ENCODE results near the gene RNF169.
"Not testable (repeated sequence)": the region's sequence is repeated elsewhere in the genome, so short reads cannot be mapped to it uniquely, and the experiment has no call there.

Gene RNF169

GRCh38 chr11:74729397-74729796 lies 19.3 kb upstream of the RNF169 start:
- no peak for DNase-seq

- DNase-seq: no peak
Observed at GRCh38 chr11:74730571-74731260, 17.9 kb upstream of the RNF169 start.

- no peak for DNase-seq
Observed at GRCh38 chr11:74731301-74732094, 17.2 kb upstream of the RNF169 start, which contains the start of gene CHRDL2. TSS of gene CHRDL2 (minus strand) at chr11:74731426. CDS start at chr11:74730888, 538 bp downstream.

GRCh38 chr11:74734559-74734925 lies 14.1 kb upstream of the RNF169 start:
- no peak for DNase-seq

- DNase-seq: no peak
Observed at GRCh38 chr11:74735365-74735928, 13.2 kb upstream of the RNF169 start.

- DNase-seq: no peak
Observed at GRCh38 chr11:74736031-74736430, 12.6 kb upstream of the RNF169 start.

- peak; percentile 54 for DNase-seq
Observed at GRCh38 chr11:74739546-74740270, 8.9 kb upstream of the RNF169 start.

- no peak for DNase-seq
Observed at GRCh38 chr11:74742070-74742469, 6.6 kb upstream of the RNF169 start.

GRCh38 chr11:74743640-74744039 lies 5.0 kb upstream of the RNF169 start:
- DNase-seq: no peak

- no peak for DNase-seq
Observed at GRCh38 chr11:74744277-74744676, 4.4 kb upstream of the RNF169 start.

- no peak for DNase-seq
Observed at GRCh38 chr11:74746868-74747267, 1.8 kb upstream of the RNF169 start.

- peak; percentile 66 for DNase-seq
Observed at GRCh38 chr11:74749127-74749964, 697 bp downstream of the RNF169 start.

- no peak for DNase-seq
Observed at GRCh38 chr11:74749965-74750296, 1.3 kb downstream of the RNF169 start.

- DNase-seq: not testable (repeated sequence)
Observed at GRCh38 chr11:74750598-74750997, 1.9 kb downstream of the RNF169 start.

- no peak for DNase-seq
Observed at GRCh38 chr11:74751303-74751702, 2.7 kb downstream of the RNF169 start.

GRCh38 chr11:74754507-74755252 lies 6.0 kb downstream of the RNF169 start:
- no peak for DNase-seq

GRCh38 chr11:74755395-74755995 lies 6.8 kb downstream of the RNF169 start:
- no peak for DNase-seq

GRCh38 chr11:74756571-74756970 lies 7.9 kb downstream of the RNF169 start:
- DNase-seq: no peak

GRCh38 chr11:74766905-74767304 lies 18.3 kb downstream of the RNF169 start:
- no peak for DNase-seq

GRCh38 chr11:74768172-74768651 lies 19.6 kb downstream of the RNF169 start:
- peak; percentile 46 for DNase-seq

- no peak for DNase-seq
Observed at GRCh38 chr11:74769055-74769707, 20.5 kb downstream of the RNF169 start.
